Left kidney (tissue), 8 donors: ENCODE data around the gene KRTCAP2. TPM values are rescaled to one million over a fixed set of nuclear protein-coding genes. Genes with fewer than 3 reads are reported as not detected.
"Not testable (repeated sequence)": the region's sequence is repeated elsewhere in the genome, so short reads cannot be mapped to it uniquely, and the experiment has no call there.

ENCODE experiments used
- DNase-seq: peaks from one replicate; pipeline ENCODE4 v3.0.0-alpha.2; 2013
- long read RNA-seq, 8 donors: transcript quantifications; one replicate each; lab custom pipeline, GENCODE V29; 2026
- polyA plus RNA-seq: library from polyadenylated mRNA; unstranded; fragments of 120-200 nt; gene quantifications from one replicate; pipeline ENCODE4 v1.2.1, GENCODE V29; 2013; ENCODE audit not compliant: insufficient read length

Gene KRTCAP2
- 134 TPM for polyA plus RNA-seq
- long read RNA-seq, donor 1, transcript KRTCAP2-206 (4 exons, 785 nt) = minor isoform, 104 of 247 reads
- long read RNA-seq, donor 1, transcript KRTCAP2-201 (5 exons, 552 nt) = major isoform, 125 of 247 reads
- long read RNA-seq, donor 1, partial matches to known transcripts = 17 of 247 reads
- long read RNA-seq, donor 1, other reads (novel, unspliced or antisense) = 0 of 247 reads
- long read RNA-seq, donor 2, transcript KRTCAP2-206 (4 exons, 785 nt) = major isoform, 76 of 157 reads
- long read RNA-seq, donor 2, transcript KRTCAP2-201 (5 exons, 552 nt) = minor isoform, 74 of 157 reads
- long read RNA-seq, donor 2, partial matches to known transcripts = 5 of 157 reads
- long read RNA-seq, donor 2, other reads (novel, unspliced or antisense) = 0 of 157 reads
- long read RNA-seq, donor 3, transcript KRTCAP2-206 (4 exons, 785 nt) = minor isoform, 56 of 130 reads
- long read RNA-seq, donor 3, transcript KRTCAP2-201 (5 exons, 552 nt) = major isoform, 62 of 130 reads
- long read RNA-seq, donor 3, partial matches to known transcripts = 11 of 130 reads
- long read RNA-seq, donor 3, other reads (novel, unspliced or antisense) = 0 of 130 reads
- long read RNA-seq, donor 4, transcript KRTCAP2-206 (4 exons, 785 nt) = major isoform, 17 of 34 reads
- long read RNA-seq, donor 4, transcript KRTCAP2-201 (5 exons, 552 nt) = major isoform, 17 of 34 reads
- long read RNA-seq, donor 4, partial matches to known transcripts = 0 of 34 reads
- long read RNA-seq, donor 4, other reads (novel, unspliced or antisense) = 0 of 34 reads
- long read RNA-seq, donor 5, transcript KRTCAP2-206 (4 exons, 785 nt) = major isoform, 192 of 399 reads
- long read RNA-seq, donor 5, transcript KRTCAP2-201 (5 exons, 552 nt) = minor isoform, 161 of 399 reads
- long read RNA-seq, donor 5, partial matches to known transcripts = 42 of 399 reads
- long read RNA-seq, donor 5, other reads (novel, unspliced or antisense) = 0 of 399 reads
- long read RNA-seq, donor 6, transcript KRTCAP2-201 (5 exons, 552 nt) = major isoform, 106 of 189 reads
- long read RNA-seq, donor 6, transcript KRTCAP2-206 (4 exons, 785 nt) = minor isoform, 70 of 189 reads
- long read RNA-seq, donor 6, partial matches to known transcripts = 12 of 189 reads
- long read RNA-seq, donor 6, other reads (novel, unspliced or antisense) = 0 of 189 reads
- long read RNA-seq, donor 7, transcript KRTCAP2-206 (4 exons, 785 nt) = minor isoform, 99 of 223 reads
- long read RNA-seq, donor 7, transcript KRTCAP2-201 (5 exons, 552 nt) = major isoform, 119 of 223 reads
- long read RNA-seq, donor 7, partial matches to known transcripts = 5 of 223 reads
- long read RNA-seq, donor 7, other reads (novel, unspliced or antisense) = 0 of 223 reads
- long read RNA-seq, donor 8, transcript KRTCAP2-206 (4 exons, 785 nt) = minor isoform, 35 of 80 reads
- long read RNA-seq, donor 8, transcript KRTCAP2-201 (5 exons, 552 nt) = major isoform, 44 of 80 reads
- long read RNA-seq, donor 8, partial matches to known transcripts = 0 of 80 reads
- long read RNA-seq, donor 8, other reads (novel, unspliced or antisense) = 0 of 80 reads

- peak; percentile 96 for DNase-seq
These were observed at the start of gene KRTCAP2 for GRCh38 chr1:155172732-155173477. Gene KRTCAP2, minus strand, starts transcription at chr1:155173304. Its CDS starts 80 bp downstream, at chr1:155173224.

GRCh38 chr1:155220211-155220965, 47.3 kb upstream of the KRTCAP2 start:
- not testable (repeated sequence) for DNase-seq

- no peak for DNase-seq
These were observed 46.5 kb upstream of the KRTCAP2 start for GRCh38 chr1:155219592-155220031.

- peak; percentile 79 for DNase-seq
These were observed 45.9 kb upstream of the KRTCAP2 start for GRCh38 chr1:155218854-155219591.

- not testable (repeated sequence) for DNase-seq
These were observed 41.6 kb upstream of the KRTCAP2 start for GRCh38 chr1:155214702-155215101.

GRCh38 chr1:155212051-155212440, 38.9 kb upstream of the KRTCAP2 start:
- DNase-seq = not testable (repeated sequence)

- not testable (repeated sequence) for DNase-seq
These were observed 38.4 kb upstream of the KRTCAP2 start for GRCh38 chr1:155211381-155212050.

- DNase-seq = no peak
These were observed 37.4 kb upstream of the KRTCAP2 start for GRCh38 chr1:155210314-155211104.

- DNase-seq = no peak
These were observed 36.2 kb upstream of the KRTCAP2 start for GRCh38 chr1:155209312-155209721.

- DNase-seq = peak; percentile 90
These were observed 35.6 kb upstream of the KRTCAP2 start, which contains the start of gene MTX1 for GRCh38 chr1:155208541-155209311. Gene MTX1, plus strand, starts transcription at chr1:155208695. Its CDS starts 110 bp downstream, at chr1:155208805.

GRCh38 chr1:155207806-155208540, 34.9 kb upstream of the KRTCAP2 start, which contains the start of gene THBS3:
Gene THBS3, minus strand, starts transcription at chr1:155207897. Its CDS starts 21 bp downstream, at chr1:155207876.
- no peak for DNase-seq

- peak; percentile 80 for DNase-seq
These were observed 34.0 kb upstream of the KRTCAP2 start for GRCh38 chr1:155206891-155207805.

GRCh38 chr1:155205969-155206593, 33.0 kb upstream of the KRTCAP2 start:
- no peak for DNase-seq

- no peak for DNase-seq
These were observed 31.9 kb upstream of the KRTCAP2 start for GRCh38 chr1:155205035-155205434.
